ENCODE results near the gene TMEM167A. TPM values are rescaled to one million over a fixed set of nuclear protein-coding genes. Genes with fewer than 3 reads are reported as not detected.

TMEM167A gene
- polyA plus RNA-seq, 3 donors: 50.3 to 337 (median 288) TPM

GRCh38 chr5:83066548-83067110 is 10.6 kb downstream of the TMEM167A start:
- Histone ChIP-seq H3K27ac (ENCODE audit: low read depth in 1 of 2, low read length in 2 of 2) (peak overlapping the region in 1 of 2 donors; percentile 17), H3K27me3 (ENCODE audit: control insufficient read depth in 2 of 2, insufficient read depth in 2 of 2, low read length in 2 of 2) (no peaks in the 10 kb centered on the region), H3K36me3 (replicated peaks in 1 of 2; ENCODE audit: control insufficient read depth in 1 of 2, insufficient read depth in 2 of 2, low read length in 2 of 2) (peaks cover 16 to 36% of the 10 kb centered on the region in 2 donors), H3K4me2 (replicated peaks; ENCODE audit: extremely low read depth, low read length, poor library complexity, severe bottlenecking) (no peak overlapping the region), H3K9me3 (replicated peaks in 1 of 2; ENCODE audit: control insufficient read depth in 1 of 2, insufficient read depth in 1 of 2, low read length in 2 of 2) (no peaks in the 10 kb centered on the region), H3K79me2 (ENCODE audit: insufficient read depth, low read length) (peaks cover 100% of the 10 kb centered on the region), H4K20me1 (ENCODE audit: insufficient read depth, low read length) (peaks cover 88% of the 10 kb centered on the region), H3K9ac (ENCODE audit: insufficient read depth, low read length, poor library complexity, severe bottlenecking) (no peak overlapping the region), H2AFZ (ENCODE audit: insufficient read depth, low read depth, low read length, poor library complexity, severe bottlenecking) (no peak overlapping the region), H3K4me1 (ENCODE audit: control insufficient read depth in 1 of 2, insufficient read depth in 2 of 2, low read length in 2 of 2) (peaks cover 0 to 5% of the 10 kb centered on the region in 2 donors), H3K4me3 (replicated peaks in 1 of 3; ENCODE audit: low read depth in 2 of 3, low read length in 3 of 3) (no peak overlapping the region)
- intact Hi-C loops (cut with micrococcal nuclease): no loop called here
- Mint-ChIP-seq H3K27me3 (ENCODE audit: low read depth in 3 of 3) (no peaks in the 10 kb centered on the region), H3K4me1 (peaks cover 42% of the 10 kb centered on the region), H3K36me3 (peaks cover 17 to 23% of the 10 kb centered on the region in 2 donors), H3K9me3 (no peaks in the 10 kb centered on the region), H3K27ac (peak overlapping the region in 5 of 7 donors; percentile 54 to 88 (median 77)), H3K4me3 (no peak overlapping the region)
- TF ChIP-seq CTCF (IDR thresholded peaks at IDR 0.05): no peak
- no peak for DNase-seq
- 100% methylated on average over 2 of the region's 3 CpGs for WGBS (ENCODE audit: insufficient coverage)

DNA sequence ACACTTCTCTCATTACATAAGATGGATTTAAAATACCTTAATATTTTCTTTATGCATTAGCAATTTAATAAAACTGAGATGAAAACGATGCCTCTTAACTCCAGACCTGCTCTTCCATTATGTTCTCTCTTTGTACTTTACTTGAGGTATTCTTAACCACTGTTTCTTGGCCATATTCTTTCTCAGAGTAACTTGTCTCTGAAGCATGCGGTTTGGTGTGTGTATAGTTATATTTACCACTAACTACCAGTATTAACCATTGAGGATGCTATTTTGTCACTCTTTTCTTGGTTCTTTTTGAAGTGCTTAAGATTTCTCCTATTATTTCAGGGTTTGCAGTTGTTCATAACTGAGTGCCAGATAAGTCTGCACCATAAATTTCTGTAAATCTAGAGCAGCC is 17.9 kb downstream of the TMEM167A start:
- H3K36me3 Mint-ChIP-seq: peaks cover 59 to 67% of the 10 kb centered on the region in 2 donors
- intact Hi-C loops (cut with micrococcal nuclease): no loop called here

More for the DNA sequence above, 17.9 kb downstream of the TMEM167A start:
- no peak for DNase-seq
- no peaks in the 10 kb centered on the region for H3K9me3 ChIP-seq (replicated peaks in 1 of 2; ENCODE audit: control insufficient read depth in 1 of 2, insufficient read depth in 1 of 2, low read length in 2 of 2)
- TF ChIP-seq CTCF (IDR thresholded peaks at IDR 0.05): no peak
- H3K4me3 ChIP-seq (replicated peaks in 1 of 3; ENCODE audit: low read depth in 2 of 3, low read length in 3 of 3): no peak overlapping the region
- H3K4me1 ChIP-seq (ENCODE audit: control insufficient read depth in 1 of 2, insufficient read depth in 2 of 2, low read length in 2 of 2): no peaks in the 10 kb centered on the region
- peak overlapping the region in 1 of 2 donors; percentile 12 for H3K27ac ChIP-seq (ENCODE audit: low read depth in 1 of 2, low read length in 2 of 2)
- H2AFZ ChIP-seq (ENCODE audit: insufficient read depth, low read depth, low read length, poor library complexity, severe bottlenecking): no peak overlapping the region
- H3K4me2 ChIP-seq (replicated peaks; ENCODE audit: extremely low read depth, low read length, poor library complexity, severe bottlenecking): no peak overlapping the region
- no peaks in the 10 kb centered on the region for H3K27me3 ChIP-seq (ENCODE audit: control insufficient read depth in 2 of 2, insufficient read depth in 2 of 2, low read length in 2 of 2)
- H3K4me3 Mint-ChIP-seq: no peak overlapping the region
- H3K36me3 ChIP-seq (replicated peaks in 1 of 2; ENCODE audit: control insufficient read depth in 1 of 2, insufficient read depth in 2 of 2, low read length in 2 of 2): peaks cover 57 to 91% of the 10 kb centered on the region in 2 donors
- H3K79me2 ChIP-seq (ENCODE audit: insufficient read depth, low read length): peaks cover 69% of the 10 kb centered on the region
- no CpG with 5 or more reads among the region's 2 CpGs for WGBS (ENCODE audit: insufficient coverage)
- peaks cover 57% of the 10 kb centered on the region for H4K20me1 ChIP-seq (ENCODE audit: insufficient read depth, low read length)
- H3K27me3 Mint-ChIP-seq (ENCODE audit: low read depth in 3 of 3): no peaks in the 10 kb centered on the region
- H3K4me1 Mint-ChIP-seq: peaks cover 7% of the 10 kb centered on the region
- H3K9me3 Mint-ChIP-seq: no peaks in the 10 kb centered on the region
- H3K27ac Mint-ChIP-seq: peak overlapping the region in 1 of 7 donors; percentile 34
- no peak overlapping the region for H3K9ac ChIP-seq (ENCODE audit: insufficient read depth, low read length, poor library complexity, severe bottlenecking)

All from CD14-positive monocyte (primary cell).